ENCODE results near the gene PI4KA.

GRCh38 chr22:20781272-20781990 is 77.2 kb downstream of the PI4KA start:
- TF ChIP-seq CTCF (IDR thresholded peaks at IDR 0.05; ENCODE audit: low read depth, low read length, poor library complexity, severe bottlenecking), result no peak
- TF ChIP-seq EZH2phosphoT487 (IDR thresholded peaks at IDR 0.05; ENCODE audit: borderline replicate concordance, low read length), result no peak
